ENCODE data around the gene C17orf67.

DNA sequence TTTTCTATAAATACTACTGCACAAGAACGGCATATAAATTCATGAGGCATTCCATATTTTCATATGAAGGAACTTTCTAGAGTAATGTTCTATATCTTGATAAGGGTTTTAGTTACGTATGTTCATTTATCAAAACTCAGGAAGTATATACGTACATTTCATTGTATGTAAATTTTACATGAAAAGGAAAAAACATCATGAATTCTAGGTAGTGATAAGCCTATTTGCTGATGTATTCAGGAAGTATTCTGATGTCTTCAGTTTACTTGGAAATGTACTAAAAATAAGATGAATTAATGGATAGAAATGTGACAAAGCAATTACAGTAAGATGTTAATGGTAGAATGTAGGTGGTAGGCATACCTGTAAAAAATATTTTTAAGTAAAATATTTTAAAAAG is 5.0 kb upstream of the C17orf67 start:
- no peak for TF ChIP-seq EZH2 (IDR thresholded peaks at IDR 0.05; ENCODE audit: borderline replicate concordance, low read depth, low read length)
- no peak for TF ChIP-seq CTCF (IDR thresholded peaks at IDR 0.05 in 2 of 3, conservative IDR thresholded peaks at IDR 0.05 in 1 of 3; ENCODE audit: insufficient read depth in 2 of 3, low read depth in 1 of 3, low read length in 3 of 3)
- TF ChIP-seq CBX3 (IDR thresholded peaks at IDR 0.05; ENCODE audit: borderline replicate concordance in 1 of 2, low read length in 2 of 2) = no peak
- TF ChIP-seq POLR2AphosphoS5 (IDR thresholded peaks at IDR 0.05; ENCODE audit: control insufficient read depth, insufficient read depth, low read depth, low read length) = no peak
- no peak for TF ChIP-seq TGIF2 (CRISPR knock-in tag; IDR thresholded peaks at IDR 0.05)
- no peak for TF ChIP-seq NCOA2 (IDR thresholded peaks at IDR 0.05; ENCODE audit: partially characterized antibody in 2 of 2)
- no peak for TF ChIP-seq EGR1 (conservative IDR thresholded peaks at IDR 0.05)
- no peak for TF ChIP-seq FOXA3 (CRISPR knock-in tag; conservative IDR thresholded peaks at IDR 0.05 in 1 of 2, IDR thresholded peaks at IDR 0.05 in 1 of 2)
- no peak for TF ChIP-seq ZNF232 (CRISPR knock-in tag; IDR thresholded peaks at IDR 0.05)
- no peak for TF ChIP-seq FOXK2 (conservative IDR thresholded peaks at IDR 0.05 in 1 of 2, IDR thresholded peaks at IDR 0.05 in 1 of 2; ENCODE audit: low read depth in 2 of 2)

Measured in K562 (cell line).